ENCODE data around the gene CCNF.
"Not testable (repeated sequence)": the region's sequence is repeated elsewhere in the genome, so short reads cannot be mapped to it uniquely, and the experiment has no call there.

The CCNF gene

DNA sequence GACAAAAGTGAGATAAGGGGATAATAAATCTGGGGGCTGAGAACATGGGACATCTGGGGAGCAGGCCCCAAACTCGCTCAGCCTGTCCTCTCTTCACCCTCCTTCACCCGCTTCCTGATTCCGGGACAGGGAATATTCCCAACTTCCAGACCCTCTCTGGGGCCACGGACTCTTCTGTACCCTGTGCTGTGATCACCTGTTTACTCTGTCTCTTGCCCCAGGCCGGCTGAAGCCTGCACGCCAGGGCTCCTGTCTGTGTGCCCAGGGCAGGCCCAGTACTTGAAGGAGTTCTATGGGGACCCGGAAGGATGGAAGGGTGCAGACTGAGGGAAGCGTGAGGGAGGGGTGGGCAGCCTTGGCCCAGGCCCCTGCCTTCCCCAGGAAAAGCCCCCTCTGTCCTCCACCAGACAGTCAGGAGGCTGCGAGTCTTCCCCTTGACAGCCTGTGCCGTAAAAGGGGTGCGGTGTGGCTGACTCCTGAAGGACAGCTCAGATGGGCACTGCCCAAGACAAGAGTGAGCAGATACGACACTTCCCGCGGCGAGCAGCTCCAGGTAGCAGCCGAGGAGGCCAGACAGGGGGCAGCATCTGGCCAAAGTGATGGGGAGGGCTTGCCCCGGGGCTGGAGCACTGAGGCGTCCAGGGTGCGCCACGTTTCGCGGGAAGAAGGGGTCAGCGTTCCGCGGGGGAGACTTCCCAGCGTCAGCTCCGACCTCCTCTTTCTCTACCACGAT lies 1.0 kb upstream of the CCNF start:
- DNase-seq (ENCODE audit: low read depth): no peak

GRCh38 chr16:2428784-2429033 lies 538 bp upstream of the CCNF start:
- DNase-seq (ENCODE audit: low read depth): no peak

DNA sequence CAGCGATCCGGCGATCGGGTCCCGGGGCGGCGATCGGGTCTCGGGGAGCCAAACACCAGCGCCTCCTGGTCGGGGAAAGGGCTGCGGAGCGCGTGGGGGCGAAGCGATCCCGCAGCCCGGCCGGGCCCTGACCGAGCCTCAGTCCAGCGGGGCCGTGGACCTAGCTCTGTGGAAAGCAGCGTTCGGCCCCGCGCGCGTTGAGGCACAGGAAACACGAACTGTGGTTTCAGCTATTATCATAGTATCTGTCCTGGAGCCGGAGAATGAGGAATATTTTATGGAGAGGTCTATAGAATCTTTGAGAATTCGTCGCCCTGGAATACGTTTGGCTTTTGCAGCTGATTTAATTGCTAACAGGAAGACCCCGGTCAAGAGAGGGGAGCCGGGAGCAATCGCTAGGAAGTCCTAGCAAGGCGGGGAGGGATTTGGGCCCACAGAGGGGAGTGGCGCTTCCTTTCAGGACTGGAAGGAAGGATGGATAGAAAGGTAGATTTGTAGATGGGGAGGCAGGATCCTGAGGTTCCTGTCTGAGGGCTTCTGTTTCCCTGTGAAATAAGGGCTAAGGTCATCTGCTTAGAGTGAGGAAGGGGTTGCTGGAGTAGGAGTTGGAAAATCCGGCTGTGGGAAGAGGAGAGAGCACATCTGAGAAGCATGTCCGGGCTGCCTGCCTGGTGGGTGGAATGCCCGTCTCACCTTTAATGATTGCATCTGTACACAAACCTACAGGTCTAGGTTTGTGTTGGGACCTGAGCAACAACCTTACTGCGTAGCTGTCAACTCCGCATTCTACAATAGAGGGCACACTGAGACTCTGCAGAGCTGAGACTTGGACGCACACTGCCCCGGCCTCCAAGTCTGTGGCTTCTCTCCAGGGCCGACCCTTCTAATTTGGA lies 770 bp downstream of the CCNF start:
- DNase-seq (ENCODE audit: low read depth): no peak

DNA sequence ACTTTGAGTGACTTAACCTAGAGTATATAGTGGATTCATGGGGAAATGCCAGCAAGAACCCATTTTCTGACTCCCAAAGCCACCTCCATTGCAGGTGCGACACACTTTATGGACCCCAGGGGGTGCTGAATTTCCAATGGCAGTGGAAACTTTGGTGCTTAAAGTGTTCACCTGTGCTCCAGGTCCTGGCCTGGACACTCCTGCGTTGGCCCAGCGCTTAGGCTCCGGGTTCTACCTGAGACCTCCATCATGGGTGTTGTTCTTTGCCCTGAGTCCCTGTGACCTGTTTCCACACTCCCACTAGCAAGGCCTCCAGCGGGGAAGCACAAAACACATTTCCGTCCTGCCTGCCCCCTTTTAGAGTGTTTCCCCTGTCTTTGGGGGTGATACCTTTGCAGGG lies 3.0 kb downstream of the CCNF start:
- DNase-seq (ENCODE audit: low read depth): no peak

DNA sequence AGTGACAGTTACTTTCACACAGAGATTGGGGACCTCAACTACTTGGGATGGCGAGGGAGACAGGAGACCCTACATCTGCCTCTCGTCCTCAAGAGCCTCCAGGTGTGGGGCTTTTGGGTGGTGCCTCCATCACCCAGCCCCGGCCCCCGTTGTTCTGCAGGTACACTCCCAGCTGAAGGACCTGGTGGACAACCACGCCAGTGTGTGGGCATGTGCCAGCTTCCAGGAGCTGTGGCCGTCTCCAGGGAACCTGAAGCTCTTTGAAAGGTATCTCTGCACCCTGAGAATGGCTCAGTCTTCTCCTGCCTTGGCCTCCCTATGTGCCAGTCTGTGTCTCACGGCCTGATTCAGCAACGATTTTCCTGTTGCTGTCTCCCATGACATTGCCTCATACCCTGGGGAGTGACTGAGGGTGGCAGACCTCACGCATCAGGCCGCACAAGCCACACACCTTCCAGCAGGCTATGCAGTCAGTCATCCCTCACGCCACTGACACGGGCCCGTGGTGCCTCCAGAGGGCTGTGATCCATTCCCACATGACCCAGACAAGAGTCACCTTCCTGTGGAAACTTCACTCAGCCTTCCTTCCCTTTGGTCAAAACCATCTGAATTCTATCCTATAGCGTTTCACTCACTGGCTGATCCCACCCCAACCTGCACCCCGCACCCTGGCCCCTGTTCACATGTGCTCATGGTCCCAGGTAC lies 3.7 kb downstream of the CCNF start:
- no peak for DNase-seq (ENCODE audit: low read depth)

DNA sequence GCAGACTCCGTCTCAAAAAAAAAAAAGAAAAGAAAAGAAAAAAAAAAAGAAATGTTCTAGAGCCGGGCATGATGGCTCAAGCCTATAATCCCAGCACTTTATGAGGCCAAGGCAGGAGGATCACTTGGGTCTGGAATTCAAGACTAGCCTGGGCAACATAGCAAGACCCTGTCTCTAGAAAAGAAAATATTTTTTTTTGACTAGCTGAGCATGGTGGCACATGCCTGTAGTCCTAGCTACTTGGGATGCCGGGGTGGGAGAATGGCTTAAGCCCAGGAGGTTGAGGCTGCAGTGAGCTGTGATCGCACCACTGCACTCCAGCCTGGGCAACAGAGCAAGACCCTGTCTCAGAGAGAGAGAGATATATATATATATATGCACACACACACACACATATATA lies 6.0 kb downstream of the CCNF start:
- DNase-seq (ENCODE audit: low read depth): not testable (repeated sequence)

GRCh38 chr16:2436110-2436509 lies 6.9 kb downstream of the CCNF start:
- no peak for DNase-seq (ENCODE audit: low read depth)

GRCh38 chr16:2437032-2437790 lies 8.0 kb downstream of the CCNF start:
- DNase-seq (ENCODE audit: low read depth): no peak

DNA sequence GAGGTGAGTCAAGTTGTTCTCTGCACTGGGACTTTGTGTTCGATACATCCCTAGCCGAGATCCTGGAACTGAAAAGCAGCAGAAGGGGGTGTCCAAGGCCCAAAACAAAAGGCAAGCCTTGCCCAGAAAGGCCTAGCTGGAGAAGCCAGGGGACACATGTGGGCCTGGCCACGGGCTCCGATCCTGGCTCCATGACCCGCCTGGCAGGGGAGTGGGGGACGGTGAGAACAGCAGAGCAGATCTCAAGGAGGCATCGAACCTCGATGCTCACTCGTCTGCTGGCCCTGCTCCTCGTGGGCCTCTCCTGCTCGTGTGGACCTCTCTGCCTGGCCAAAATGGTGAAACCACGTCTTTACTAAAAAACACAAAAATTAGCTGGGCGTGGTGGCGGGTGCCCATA lies 8.9 kb downstream of the CCNF start:
- no peak for DNase-seq (ENCODE audit: low read depth)

DNA sequence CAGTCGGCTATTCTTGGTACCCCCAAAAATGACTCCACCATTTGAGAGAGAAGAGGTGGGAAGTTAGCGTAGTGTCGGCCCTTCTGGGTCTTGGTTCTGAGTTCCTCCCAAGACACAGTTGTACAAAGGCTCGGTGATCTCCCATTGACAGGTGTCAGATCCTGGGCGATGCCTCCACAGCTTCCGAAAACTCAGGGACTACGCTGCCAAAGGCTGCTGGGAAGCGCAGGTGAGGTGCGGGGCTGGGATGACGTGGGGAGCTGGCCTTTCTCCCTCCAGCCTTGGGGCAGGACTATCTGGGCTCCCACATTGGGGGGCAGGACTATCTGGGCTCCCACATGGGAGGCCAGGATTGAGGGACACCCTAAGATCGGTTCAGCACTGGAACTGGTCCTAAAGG lies 10.4 kb downstream of the CCNF start:
- no peak for DNase-seq (ENCODE audit: low read depth)

GRCh38 chr16:2441143-2441804 lies 12.0 kb downstream of the CCNF start:
- not testable (repeated sequence) for DNase-seq (ENCODE audit: low read depth)

- DNase-seq (ENCODE audit: low read depth): no peak
Observed at GRCh38 chr16:2443555-2443954, 14.3 kb downstream of the CCNF start.

GRCh38 chr16:2447920-2448583 lies 18.8 kb downstream of the CCNF start:
- DNase-seq (ENCODE audit: low read depth): no peak

DNA sequence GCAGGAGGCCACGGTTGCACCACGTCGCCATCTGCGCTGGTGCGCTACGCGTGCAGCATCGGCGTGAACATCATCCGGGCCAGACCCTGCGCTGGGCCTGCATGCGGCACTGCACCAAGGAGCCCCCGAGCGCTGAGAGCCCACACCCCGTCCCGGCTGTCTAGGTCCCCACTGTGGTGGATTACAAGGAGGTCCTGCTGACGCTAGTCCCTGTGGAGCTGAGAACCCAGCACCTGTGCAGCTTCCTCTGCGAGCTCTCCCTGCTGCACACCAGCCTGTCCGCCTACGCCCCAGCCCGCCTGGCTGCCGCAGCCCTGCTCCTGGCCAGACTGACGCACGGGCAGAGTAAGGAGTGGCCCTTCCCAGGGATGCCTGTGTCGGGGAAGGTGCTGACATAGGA lies 19.9 kb downstream of the CCNF start:
- DNase-seq (ENCODE audit: low read depth): no peak

DNA sequence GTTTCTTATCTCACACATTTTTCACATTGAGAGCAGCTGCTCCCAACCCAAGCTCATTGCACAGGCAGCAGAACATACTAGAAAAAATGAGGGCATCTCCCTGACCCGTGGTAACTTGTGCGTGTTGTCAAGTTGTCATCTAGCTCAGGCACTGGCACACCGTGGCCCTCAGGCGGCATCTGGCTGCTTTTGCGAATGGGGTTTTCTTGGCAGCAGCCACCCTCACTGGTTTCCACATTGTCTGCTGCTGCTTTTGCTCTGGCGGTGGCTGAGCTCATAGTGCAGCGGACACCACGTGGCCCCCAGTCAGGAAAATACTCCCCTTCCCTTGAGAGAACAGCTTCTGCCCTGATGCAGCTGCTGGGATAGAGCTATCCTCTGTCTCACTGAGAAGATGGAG lies 21.3 kb downstream of the CCNF start:
- no peak for DNase-seq (ENCODE audit: low read depth)

DNA sequence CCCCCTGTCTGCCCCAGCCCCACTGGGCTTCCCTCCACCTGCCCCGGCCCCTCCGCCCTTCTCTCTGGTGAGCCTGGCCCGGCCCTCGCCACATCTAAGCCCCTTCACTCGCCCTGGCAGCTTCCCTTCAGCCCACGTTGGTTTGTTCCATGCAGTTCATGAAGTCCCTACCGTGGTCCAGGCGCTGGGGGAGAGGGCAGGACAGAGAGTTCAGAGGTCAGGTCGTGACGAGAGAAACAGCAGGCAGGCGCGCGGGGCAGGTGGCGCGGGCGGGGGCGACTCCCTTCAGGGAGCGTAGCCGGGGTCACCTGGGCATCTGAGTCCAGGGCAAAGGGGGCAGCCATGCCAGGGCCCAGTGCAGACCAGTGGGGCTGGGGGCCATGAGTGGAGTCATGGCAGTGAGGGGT lies 21.7 kb downstream of the CCNF start:
- DNase-seq (ENCODE audit: low read depth): no peak

GRCh38 chr16:2451851-2452320 lies 22.6 kb downstream of the CCNF start:
- DNase-seq (ENCODE audit: low read depth): no peak

- no peak for DNase-seq (ENCODE audit: low read depth)
Observed at GRCh38 chr16:2452650-2453049, 23.4 kb downstream of the CCNF start.

DNA sequence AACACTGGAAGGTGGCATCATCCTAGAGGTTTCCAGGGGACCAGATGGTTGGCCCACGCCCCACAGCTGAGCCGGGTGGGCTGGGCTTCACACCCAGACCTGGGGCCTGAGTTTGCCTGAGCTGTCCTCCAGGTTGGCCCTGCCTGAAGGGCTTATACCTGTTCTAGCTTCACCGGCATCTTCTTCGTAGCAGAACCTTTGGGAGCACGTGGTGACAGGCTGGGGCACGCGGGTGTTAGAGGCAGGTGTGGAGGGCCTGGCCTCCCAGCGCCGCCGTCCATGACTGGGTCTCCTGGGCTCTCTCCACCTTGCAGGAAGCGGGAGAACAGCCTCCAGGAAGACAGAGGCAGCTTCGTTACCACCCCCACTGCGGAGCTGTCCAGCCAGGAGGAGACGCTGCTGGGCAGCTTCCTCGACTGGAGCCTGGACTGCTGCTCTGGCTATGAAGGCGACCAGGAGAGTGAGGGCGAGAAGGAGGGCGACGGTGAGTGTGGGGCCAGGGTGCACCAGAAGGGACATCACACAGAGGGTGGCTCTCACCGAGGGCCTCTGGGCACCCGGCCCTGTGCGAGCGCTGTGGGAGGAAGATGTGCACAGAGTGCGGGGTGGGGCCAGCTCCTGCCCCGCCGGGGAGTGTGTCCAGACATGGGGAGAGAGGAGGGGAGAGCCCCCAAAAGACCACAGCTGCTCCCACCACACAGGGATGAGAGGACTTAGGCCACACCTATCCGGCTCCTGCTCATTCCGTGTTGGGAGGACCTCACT lies 26.0 kb downstream of the CCNF start:
- no peak for DNase-seq (ENCODE audit: low read depth)

- no peak for DNase-seq (ENCODE audit: low read depth)
Observed at GRCh38 chr16:2456551-2457153, 27.4 kb downstream of the CCNF start.
